ENCODE results near the gene PTPRN2. TPM values are rescaled to one million over a fixed set of nuclear protein-coding genes. Genes with fewer than 3 reads are reported as not detected.

Gene PTPRN2
- total and polyA plus RNA-seq, 2 donors (not counting 3 experiments of a cell fraction or from before 2014, with no cell fraction given) = 0.62 to 0.88 TPM

- no peak for DNase-seq (ENCODE audit: low read depth, low spot score)
- Histone ChIP-seq H3K9me1 (replicated peaks; ENCODE audit: control insufficient read depth, extremely low read depth, insufficient read depth, low read length) (no peaks in the 10 kb centered on the region), H3K27ac (ENCODE audit: insufficient read depth, low read depth, low read length) (no peak overlapping the region), H3K9ac (replicated peaks; ENCODE audit: extremely low read depth, insufficient read depth, low read length) (no peak overlapping the region), H4K20me1 (replicated peaks; ENCODE audit: control insufficient read depth, extremely low read depth, insufficient read depth, low read length) (no peaks in the 10 kb centered on the region), H3K4me2 (ENCODE audit: insufficient read depth, low read length) (no peak overlapping the region), H3K4me3 (replicated peaks in 1 of 3; ENCODE audit: insufficient read depth in 1 of 3, low read depth in 1 of 3, low read length in 3 of 3) (no peak overlapping the region), H3K27me3 (ENCODE audit: control insufficient read depth in 2 of 2, insufficient read depth in 2 of 2, low read length in 2 of 2) (no peaks in the 10 kb centered on the region), H3K4me1 (ENCODE audit: control insufficient read depth, extremely low read depth, insufficient read depth, low read length) (no peaks in the 10 kb centered on the region), H3K9me3 (replicated peaks; ENCODE audit: control insufficient read depth, insufficient read depth, low read length) (no peaks in the 10 kb centered on the region), H3K79me2 (ENCODE audit: control insufficient read depth, insufficient read depth, low read length) (no peaks in the 10 kb centered on the region), H3K36me3 (ENCODE audit: control insufficient read depth in 2 of 2, extremely low read depth in 1 of 2, insufficient read depth in 2 of 2, low read length in 2 of 2) (no peaks in the 10 kb centered on the region), H2AFZ (ENCODE audit: low read depth, low read length) (no peak overlapping the region)
- CTCF ChIA-PET = no interaction called here
- BruUV-seq (replicated peaks) = no TSS peak
- POLR2A ChIA-PET = no interaction called here
- FAIRE-seq = no peak
- dilution Hi-C loops (cut with MboI; ENCODE audit: extremely low pct_ligation_motif_present, low sequenced_read_pairs) = no loop called here
- no peak for TF ChIP-seq POLR2AphosphoS5 (IDR thresholded peaks at IDR 0.05; ENCODE audit: insufficient read depth, low read depth, low read length)
- TF ChIP-seq GATA2 (IDR thresholded peaks at IDR 0.05; ENCODE audit: insufficient read depth, insufficient read length, low read depth, low read length) = no peak
- TF ChIP-seq POLR2A (IDR thresholded peaks at IDR 0.05; ENCODE audit: low read depth, low read length) = no peak
- TF ChIP-seq, protein P1, sequence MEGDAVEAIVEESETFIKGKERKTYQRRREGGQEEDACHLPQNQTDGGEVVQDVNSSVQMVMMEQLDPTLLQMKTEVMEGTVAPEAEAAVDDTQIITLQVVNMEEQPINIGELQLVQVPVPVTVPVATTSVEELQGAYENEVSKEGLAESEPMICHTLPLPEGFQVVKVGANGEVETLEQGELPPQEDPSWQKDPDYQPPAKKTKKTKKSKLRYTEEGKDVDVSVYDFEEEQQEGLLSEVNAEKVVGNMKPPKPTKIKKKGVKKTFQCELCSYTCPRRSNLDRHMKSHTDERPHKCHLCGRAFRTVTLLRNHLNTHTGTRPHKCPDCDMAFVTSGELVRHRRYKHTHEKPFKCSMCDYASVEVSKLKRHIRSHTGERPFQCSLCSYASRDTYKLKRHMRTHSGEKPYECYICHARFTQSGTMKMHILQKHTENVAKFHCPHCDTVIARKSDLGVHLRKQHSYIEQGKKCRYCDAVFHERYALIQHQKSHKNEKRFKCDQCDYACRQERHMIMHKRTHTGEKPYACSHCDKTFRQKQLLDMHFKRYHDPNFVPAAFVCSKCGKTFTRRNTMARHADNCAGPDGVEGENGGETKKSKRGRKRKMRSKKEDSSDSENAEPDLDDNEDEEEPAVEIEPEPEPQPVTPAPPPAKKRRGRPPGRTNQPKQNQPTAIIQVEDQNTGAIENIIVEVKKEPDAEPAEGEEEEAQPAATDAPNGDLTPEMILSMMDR (IDR thresholded peaks at IDR 0.05; ENCODE audit: extremely low read depth in 1 of 2, insufficient read depth in 1 of 2, low read depth in 1 of 2, low read length in 2 of 2) = no peak
- TF ChIP-seq MYC (IDR thresholded peaks at IDR 0.05; ENCODE audit: low read depth, low read length) = no peak
- no peak for TF ChIP-seq EZH2 (IDR thresholded peaks at IDR 0.05; ENCODE audit: borderline replicate concordance, low read depth, low read length, severe bottlenecking)
- TF ChIP-seq FOS (IDR thresholded peaks at IDR 0.05; ENCODE audit: borderline replicate concordance, insufficient read depth, low read length) = no peak
- no peak for TF ChIP-seq JUN (IDR thresholded peaks at IDR 0.05; ENCODE audit: borderline replicate concordance, insufficient read depth, insufficient read length, low read depth)
- intact Hi-C loops (cut with micrococcal nuclease) = no loop called here
These were observed 1028.6 kb downstream of the PTPRN2 start for GRCh38 chr7:157558875-157559595.

All from endothelial cell of umbilical vein (primary cell).